Astrocyte (in vitro differentiated cells and primary cell): ENCODE data around the gene ADGRD2. TPM values are rescaled to one million over a fixed set of nuclear protein-coding genes. Genes with fewer than 3 reads are reported as not detected.
A peak's percentile ranks its signal among the peaks of the same experiment; 100 is the strongest.

Experiments
- DNase-seq: peaks from one replicate; pipeline ENCODE4 v3.0.0-alpha.2; 2010; ENCODE audit warnings: low read depth
- FAIRE-seq: peaks from 2 replicates; lab custom pipeline; 2011; peaks lifted over from hg19 to GRCh38; lab: Jason Lieb, UNC
- H2AFZ ChIP-seq: 2 replicates; pipeline ENCODE4 v1.6.0; 2012; ENCODE audit warnings: low read depth, low read length, inconsistent platforms
- H3K27ac ChIP-seq: 2 replicates; pipeline ENCODE4 v1.5.1; 2011; ENCODE audit warnings: low read depth, low read length, inconsistent platforms
- H3K27me3 ChIP-seq: 2 replicates; pipeline ENCODE4 v1.6.0; 2011; ENCODE audit warnings: low read length, inconsistent platforms; ENCODE audit not compliant: insufficient read depth
- H3K36me3 ChIP-seq: 2 replicates; pipeline ENCODE4 v1.5.1; 2011; ENCODE audit warnings: low read length, inconsistent platforms; ENCODE audit not compliant: insufficient read depth
- H3K4me1 ChIP-seq: 2 replicates; pipeline ENCODE4 v1.5.1; 2011; ENCODE audit warnings: low read length, inconsistent platforms; ENCODE audit not compliant: insufficient read depth
- H3K4me2 ChIP-seq: 2 replicates; pipeline ENCODE4 v1.6.0; 2012; ENCODE audit warnings: low read length, inconsistent platforms
- H3K4me3 ChIP-seq: 2 replicates; pipeline ENCODE4 v1.5.1; 2011; ENCODE audit warnings: low read depth, mild to moderate bottlenecking, low read length, inconsistent platforms; ENCODE audit not compliant: insufficient read depth
- H3K79me2 ChIP-seq: 2 replicates; pipeline ENCODE4 v1.6.0; 2012; ENCODE audit warnings: mild to moderate bottlenecking, low read length, inconsistent platforms; ENCODE audit not compliant: insufficient read depth
- H3K9ac ChIP-seq: 2 replicates; pipeline ENCODE4 v1.6.0; 2012; ENCODE audit warnings: mild to moderate bottlenecking, low read length, inconsistent platforms
- H3K9me3 ChIP-seq: 2 replicates; pipeline ENCODE4 v1.5.1; 2012; ENCODE audit warnings: low read depth, mild to moderate bottlenecking, low read length, inconsistent platforms; ENCODE audit not compliant: insufficient read depth
- H4K20me1 ChIP-seq: 2 replicates; pipeline ENCODE4 v1.6.0; 2012; ENCODE audit warnings: low read length, inconsistent platforms; ENCODE audit not compliant: insufficient read depth
- H3K27ac Mint-ChIP-seq: one replicate; pipeline ENCODE4 v1.8.0; 2021; ENCODE audit warnings: mild to moderate bottlenecking, mixed read lengths; ENCODE audit not compliant: unreplicated experiment
- H3K27me3 Mint-ChIP-seq: one replicate; pipeline ENCODE4 v1.8.0; 2021; ENCODE audit warnings: low read depth, mixed read lengths; ENCODE audit not compliant: unreplicated experiment
- H3K36me3 Mint-ChIP-seq: one replicate; pipeline ENCODE4 v1.8.0; 2021; ENCODE audit warnings: low read depth, mixed read lengths; ENCODE audit not compliant: unreplicated experiment
- H3K4me1 Mint-ChIP-seq: one replicate; pipeline ENCODE4 v1.8.0; 2021; ENCODE audit warnings: low read depth, mixed read lengths; ENCODE audit not compliant: unreplicated experiment
- H3K4me3 Mint-ChIP-seq: one replicate; pipeline ENCODE4 v1.8.0; 2021; ENCODE audit warnings: mild to moderate bottlenecking, moderate library complexity, mixed read lengths; ENCODE audit not compliant: unreplicated experiment
- H3K9me3 Mint-ChIP-seq: one replicate; pipeline ENCODE4 v1.8.0; 2021; ENCODE audit warnings: mild to moderate bottlenecking, mixed read lengths; ENCODE audit not compliant: unreplicated experiment
- EZH2 ChIP-seq: IDR thresholded peaks from 2 replicates; pipeline ENCODE4 v1.6.1; 2012; ENCODE audit warnings: mild to moderate bottlenecking, low read length, inconsistent platforms; ENCODE audit not compliant: insufficient read depth
- total RNA-seq: library from RNA; stranded (reverse); gene quantifications from 2 replicates; pipeline ENCODE4 v1.2.1, GENCODE V29; 2021
- TF ChIP-seq, protein P1 (sequence below): IDR thresholded peaks from 2 replicates; pipeline ENCODE4 v1.5.1; 2011; ENCODE audit warnings: low read depth, mild to moderate bottlenecking, inconsistent platforms, low read length, moderate library complexity; ENCODE audit not compliant: insufficient read depth

ADGRD2 gene
- total RNA-seq, 1 donor from 2014 or later, result not detected

DNA sequence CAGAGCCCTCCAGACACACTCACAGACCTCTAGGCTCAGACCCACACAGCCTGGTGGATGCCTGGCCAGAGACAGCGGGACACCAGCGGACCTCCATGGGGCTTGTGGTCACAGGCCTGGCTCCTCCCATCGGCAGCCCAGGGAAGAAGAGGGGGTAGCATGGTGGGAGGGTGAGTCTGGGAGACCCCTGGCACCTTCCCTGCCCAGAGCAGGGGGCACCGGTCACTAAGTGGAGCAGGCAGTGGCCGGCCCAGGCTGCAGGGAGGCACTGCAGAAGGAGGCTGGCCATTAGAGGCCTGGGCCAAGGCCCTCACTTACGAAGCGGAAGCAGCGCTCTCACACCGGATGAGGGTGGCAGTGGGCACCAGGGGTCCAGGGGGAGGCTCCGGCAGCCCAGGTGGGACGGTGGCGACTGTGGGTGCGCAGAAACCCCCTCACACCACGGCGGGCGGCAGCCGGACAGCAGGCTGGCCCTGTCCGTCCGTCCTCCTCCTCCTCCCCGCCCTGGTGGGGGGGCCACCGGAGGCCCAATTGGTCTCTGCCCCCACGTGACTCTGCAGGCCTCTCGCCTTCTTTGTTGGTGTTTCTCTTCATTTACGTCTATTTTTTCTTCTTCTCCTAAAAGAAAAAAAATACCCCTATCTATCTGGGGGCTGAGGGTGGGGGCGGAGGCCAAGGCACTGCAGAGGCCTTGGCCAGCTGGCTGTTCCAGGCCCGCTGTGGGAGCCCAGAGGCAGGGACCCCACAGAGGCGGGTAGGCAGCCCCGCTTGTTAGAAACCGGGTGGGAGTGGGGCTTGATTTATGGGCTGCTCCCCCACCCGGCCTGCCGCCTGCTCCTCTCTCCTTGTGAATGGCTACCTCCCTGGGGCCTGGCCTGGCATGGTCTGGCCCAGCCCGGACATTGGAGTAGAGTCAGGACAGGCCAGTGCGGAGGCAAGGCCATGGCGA, 57.0 kb downstream of the ADGRD2 start, which contains the start of gene NR5A1:
Gene NR5A1 (minus strand): TSS at position 469 of the 949 bp plus-strand sequence. CDS start 4,004 bp downstream, outside the sequence.
- Mint-ChIP-seq H3K27ac (peak within 1 kb of the TSS; percentile 7), H3K36me3 (no peaks in the 10 kb centered on the region), H3K9me3 (peaks cover 3% of the 10 kb centered on the region), H3K27me3 (peaks cover 27% of the 10 kb centered on the region), H3K4me3 (no peak within 1 kb of the TSS), H3K4me1 (peaks cover 3% of the 10 kb centered on the region)
- no peak within 1 kb of the TSS for H2AFZ ChIP-seq
- H3K4me1 ChIP-seq, result no peaks in the 10 kb centered on the region
- H3K27ac ChIP-seq, result no peak within 1 kb of the TSS
- FAIRE-seq (no peak), DNase-seq (no peak)
- H3K4me3 ChIP-seq, result no peak within 1 kb of the TSS
- no peak within 1 kb of the TSS for H3K4me2 ChIP-seq
- no peaks in the 10 kb centered on the region for H3K79me2 ChIP-seq
- no peaks in the 10 kb centered on the region for H3K36me3 ChIP-seq
- peaks cover 33% of the 10 kb centered on the region for H3K27me3 ChIP-seq
- TF ChIP-seq EZH2, result no peak
- TF ChIP-seq, protein P1, sequence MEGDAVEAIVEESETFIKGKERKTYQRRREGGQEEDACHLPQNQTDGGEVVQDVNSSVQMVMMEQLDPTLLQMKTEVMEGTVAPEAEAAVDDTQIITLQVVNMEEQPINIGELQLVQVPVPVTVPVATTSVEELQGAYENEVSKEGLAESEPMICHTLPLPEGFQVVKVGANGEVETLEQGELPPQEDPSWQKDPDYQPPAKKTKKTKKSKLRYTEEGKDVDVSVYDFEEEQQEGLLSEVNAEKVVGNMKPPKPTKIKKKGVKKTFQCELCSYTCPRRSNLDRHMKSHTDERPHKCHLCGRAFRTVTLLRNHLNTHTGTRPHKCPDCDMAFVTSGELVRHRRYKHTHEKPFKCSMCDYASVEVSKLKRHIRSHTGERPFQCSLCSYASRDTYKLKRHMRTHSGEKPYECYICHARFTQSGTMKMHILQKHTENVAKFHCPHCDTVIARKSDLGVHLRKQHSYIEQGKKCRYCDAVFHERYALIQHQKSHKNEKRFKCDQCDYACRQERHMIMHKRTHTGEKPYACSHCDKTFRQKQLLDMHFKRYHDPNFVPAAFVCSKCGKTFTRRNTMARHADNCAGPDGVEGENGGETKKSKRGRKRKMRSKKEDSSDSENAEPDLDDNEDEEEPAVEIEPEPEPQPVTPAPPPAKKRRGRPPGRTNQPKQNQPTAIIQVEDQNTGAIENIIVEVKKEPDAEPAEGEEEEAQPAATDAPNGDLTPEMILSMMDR, result no peak
- H3K9me3 ChIP-seq, result no peaks in the 10 kb centered on the region
- no peaks in the 10 kb centered on the region for H4K20me1 ChIP-seq
- no peak within 1 kb of the TSS for H3K9ac ChIP-seq

DNA sequence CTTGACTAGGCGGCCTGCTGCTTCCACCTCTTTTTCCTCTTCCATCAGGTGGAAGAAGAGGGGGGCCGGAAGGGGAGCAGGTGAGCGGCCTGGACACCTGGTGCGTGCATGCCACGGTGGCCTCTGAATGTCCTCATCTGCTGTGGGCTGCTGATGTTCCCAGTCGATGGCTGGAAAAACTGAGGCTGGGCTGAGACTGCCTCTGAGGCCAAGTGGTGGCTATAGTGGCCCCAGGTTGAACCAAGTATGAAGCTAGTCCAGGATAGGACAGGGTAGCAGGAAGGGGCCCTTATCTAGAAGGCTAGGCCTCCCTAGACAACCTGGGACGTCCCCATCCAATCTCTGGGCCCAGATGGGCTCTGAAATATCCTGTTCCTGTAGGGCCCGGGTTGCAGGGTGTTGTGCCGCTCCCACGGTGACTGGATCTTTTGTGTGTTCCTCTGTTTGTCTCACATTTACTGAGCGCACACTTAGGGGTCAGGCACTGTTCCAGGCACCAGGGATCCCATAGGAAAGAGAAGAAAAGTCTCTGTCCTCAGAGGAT, 57.7 kb downstream of the ADGRD2 start:
- Histone ChIP-seq H3K27me3 (peaks cover 27% of the 10 kb centered on the region), H3K9me3 (no peaks in the 10 kb centered on the region), H3K4me1 (no peaks in the 10 kb centered on the region), H3K9ac (no peak overlapping the region), H3K79me2 (no peaks in the 10 kb centered on the region), H2AFZ (no peak overlapping the region), H3K27ac (no peak overlapping the region), H3K4me2 (no peak overlapping the region), H4K20me1 (no peaks in the 10 kb centered on the region), H3K4me3 (no peak overlapping the region), H3K36me3 (no peaks in the 10 kb centered on the region)
- Mint-ChIP-seq H3K4me1 (peaks cover 3% of the 10 kb centered on the region), H3K9me3 (peaks cover 3% of the 10 kb centered on the region), H3K36me3 (no peaks in the 10 kb centered on the region), H3K4me3 (no peak overlapping the region), H3K27me3 (peaks cover 21% of the 10 kb centered on the region), H3K27ac (no peak overlapping the region)
- no peak for DNase-seq
- no peak for FAIRE-seq
- TF ChIP-seq, protein P1, result no peak
- no peak for TF ChIP-seq EZH2
